Measurements from ENCODE around the gene GLIS1. TPM values are rescaled to one million over a fixed set of nuclear protein-coding genes. Genes with fewer than 3 reads are reported as not detected.

GLIS1 gene
- polyA plus RNA-seq, 3 donors, result not detected

GRCh38 chr1:53592985-53593757, 145.8 kb downstream of the GLIS1 start:
- Histone ChIP-seq H3K27me3 (ENCODE audit: control insufficient read depth in 2 of 2, insufficient read depth in 2 of 2, low read length in 2 of 2) (no peaks in the 10 kb centered on the region), H3K79me2 (ENCODE audit: insufficient read depth, low read length) (no peaks in the 10 kb centered on the region), H3K9ac (ENCODE audit: insufficient read depth, low read length, poor library complexity, severe bottlenecking) (no peak overlapping the region), H3K27ac (ENCODE audit: low read depth in 1 of 2, low read length in 2 of 2) (no peak overlapping the region), H3K4me2 (replicated peaks; ENCODE audit: extremely low read depth, low read length, poor library complexity, severe bottlenecking) (no peak overlapping the region), H3K36me3 (replicated peaks in 1 of 2; ENCODE audit: control insufficient read depth in 1 of 2, insufficient read depth in 2 of 2, low read length in 2 of 2) (no peaks in the 10 kb centered on the region), H3K9me3 (replicated peaks in 1 of 2; ENCODE audit: control insufficient read depth in 1 of 2, insufficient read depth in 1 of 2, low read length in 2 of 2) (no peaks in the 10 kb centered on the region), H3K4me3 (replicated peaks in 1 of 3; ENCODE audit: low read depth in 2 of 3, low read length in 3 of 3) (no peak overlapping the region), H2AFZ (ENCODE audit: insufficient read depth, low read depth, low read length, poor library complexity, severe bottlenecking) (no peak overlapping the region), H4K20me1 (ENCODE audit: insufficient read depth, low read length) (no peaks in the 10 kb centered on the region), H3K4me1 (ENCODE audit: control insufficient read depth in 1 of 2, insufficient read depth in 2 of 2, low read length in 2 of 2) (no peaks in the 10 kb centered on the region)
- Mint-ChIP-seq H3K27ac (no peak overlapping the region), H3K27me3 (ENCODE audit: low read depth in 3 of 3) (peaks cover 0 to 4% (median 3%) of the 10 kb centered on the region in 3 donors), H3K4me1 (no peaks in the 10 kb centered on the region), H3K9me3 (no peaks in the 10 kb centered on the region), H3K36me3 (no peaks in the 10 kb centered on the region), H3K4me3 (no peak overlapping the region)
- intact Hi-C loops (cut with micrococcal nuclease), result no loop called here
- TF ChIP-seq CTCF (IDR thresholded peaks at IDR 0.05), result no peak
- 98% methylated on average over 11 of the region's 14 CpGs for WGBS (ENCODE audit: insufficient coverage)
- DNase-seq, result no peak

DNA sequence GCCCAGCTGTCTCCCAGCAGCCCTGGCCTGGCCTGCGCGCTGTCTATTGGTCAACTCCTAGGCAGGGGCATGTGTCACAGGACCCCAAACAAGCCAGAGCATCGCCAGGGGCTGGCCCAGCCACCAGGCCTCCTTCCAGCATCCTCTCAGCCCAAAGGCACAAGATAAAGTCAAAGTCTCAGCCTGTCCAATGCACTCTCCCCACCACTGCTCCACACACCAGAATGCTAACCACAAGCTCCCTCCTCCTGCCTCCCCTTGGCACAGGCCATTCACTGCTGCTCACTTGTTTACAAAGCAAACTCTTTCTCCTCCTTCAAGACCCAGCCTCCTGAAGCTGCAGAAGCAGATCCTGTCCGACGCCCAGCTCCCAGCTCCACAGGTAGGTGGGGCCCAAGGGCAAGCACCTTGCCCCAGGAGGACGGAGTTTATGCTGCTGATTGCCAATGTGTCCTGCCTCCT, 146.4 kb downstream of the GLIS1 start:
- TF ChIP-seq CTCF (IDR thresholded peaks at IDR 0.05), result no peak
- no peak overlapping the region for H3K4me2 ChIP-seq (replicated peaks; ENCODE audit: extremely low read depth, low read length, poor library complexity, severe bottlenecking)
- H3K27me3 Mint-ChIP-seq (ENCODE audit: low read depth in 3 of 3), result peaks cover 0 to 5% (median 2%) of the 10 kb centered on the region in 3 donors
- H3K9me3 Mint-ChIP-seq, result no peaks in the 10 kb centered on the region
- H3K27ac Mint-ChIP-seq, result no peak overlapping the region
- no peaks in the 10 kb centered on the region for H3K36me3 ChIP-seq (replicated peaks in 1 of 2; ENCODE audit: control insufficient read depth in 1 of 2, insufficient read depth in 2 of 2, low read length in 2 of 2)
- no peaks in the 10 kb centered on the region for H4K20me1 ChIP-seq (ENCODE audit: insufficient read depth, low read length)
- no peak overlapping the region for H2AFZ ChIP-seq (ENCODE audit: insufficient read depth, low read depth, low read length, poor library complexity, severe bottlenecking)
- no peaks in the 10 kb centered on the region for H3K9me3 ChIP-seq (replicated peaks in 1 of 2; ENCODE audit: control insufficient read depth in 1 of 2, insufficient read depth in 1 of 2, low read length in 2 of 2)
- 58% methylated on average over 6 of the region's 6 CpGs for WGBS (ENCODE audit: insufficient coverage)
- no peak overlapping the region for H3K27ac ChIP-seq (ENCODE audit: low read depth in 1 of 2, low read length in 2 of 2)
- no peak overlapping the region for H3K9ac ChIP-seq (ENCODE audit: insufficient read depth, low read length, poor library complexity, severe bottlenecking)
- no peaks in the 10 kb centered on the region for H3K4me1 ChIP-seq (ENCODE audit: control insufficient read depth in 1 of 2, insufficient read depth in 2 of 2, low read length in 2 of 2)
- H3K4me3 Mint-ChIP-seq, result no peak overlapping the region
- H3K79me2 ChIP-seq (ENCODE audit: insufficient read depth, low read length), result no peaks in the 10 kb centered on the region
- no peaks in the 10 kb centered on the region for H3K4me1 Mint-ChIP-seq
- intact Hi-C loops (cut with micrococcal nuclease), result no loop called here
- H3K36me3 Mint-ChIP-seq, result no peaks in the 10 kb centered on the region
- no peak overlapping the region for H3K4me3 ChIP-seq (replicated peaks in 1 of 3; ENCODE audit: low read depth in 2 of 3, low read length in 3 of 3)
- no peaks in the 10 kb centered on the region for H3K27me3 ChIP-seq (ENCODE audit: control insufficient read depth in 2 of 2, insufficient read depth in 2 of 2, low read length in 2 of 2)
- DNase-seq, result no peak
